Upper lobe of left lung (tissue), 6 donors: ENCODE results near the gene NCOA1. TPM values are rescaled to one million over a fixed set of nuclear protein-coding genes. Genes with fewer than 3 reads are reported as not detected.

Source experiments
- ATAC-seq, 2 donors: fragments of 200-7000 bp; cut with Tn5 transposase; one replicate each; pipeline ENCODE4 v1.9.1; 2022; ENCODE audit warnings: mild to moderate bottlenecking in 2 of 2, moderate library complexity in 2 of 2; ENCODE audit not compliant: low FRiP score in 2 of 2
- DNase-seq, 2 donors: peaks; one replicate each; pipeline ENCODE4 v3.0.0-alpha.2; 2019 to 2020
- H3K27ac ChIP-seq, 4 donors: fragments of 200-600 bp; sonication (generic); one replicate each; pipeline ENCODE4 v1.5.1; 2016 to 2019
- H3K27me3 ChIP-seq, 4 donors: fragments of 200-600 bp; sonication (generic); one replicate each; pipeline ENCODE4 v1.5.1; 2017 to 2019
- H3K36me3 ChIP-seq, 4 donors: fragments of 200-600 bp; sonication (generic); one replicate each; pipeline ENCODE4 v1.5.1; 2016 to 2019
- H3K4me1 ChIP-seq, 4 donors: fragments of 200-600 bp; sonication (generic); one replicate each; pipeline ENCODE4 v1.5.1; 2018 to 2019
- H3K4me3 ChIP-seq, 4 donors: fragments of 200-600 bp; sonication (generic); one replicate each; pipeline ENCODE4 v1.5.1; 2017 to 2019; ENCODE audit warnings: mild to moderate bottlenecking in 2 of 4, moderate library complexity in 1 of 4
- H3K9me3 ChIP-seq, 4 donors: fragments of 200-600 bp; sonication (generic); one replicate each; pipeline ENCODE4 v1.5.1; 2018 to 2019
- EP300 ChIP-seq, 4 donors: sonication (generic); formaldehyde crosslinking; IDR thresholded peaks; one replicate each; pipeline ENCODE4 v1.5.1; 2017; ENCODE audit warnings: antibody characterized with exemption in 4 of 4, control low read depth in 2 of 4
- POLR2A ChIP-seq, 4 donors: fragments of 450-650 bp; IDR thresholded peaks; one replicate each; pipeline ENCODE4 v1.5.1; 2016 to 2017; ENCODE audit warnings: antibody characterized with exemption in 4 of 4, mild to moderate bottlenecking in 2 of 4
- POLR2AphosphoS5 ChIP-seq, 2 donors: sonication (generic); formaldehyde crosslinking; IDR thresholded peaks; one replicate each; pipeline ENCODE4 v1.5.1; 2017; ENCODE audit warnings: antibody characterized with exemption in 2 of 2
- WGBS, 2 donors: methylation state at CpG; one replicate each; pipeline ENCODE4 v1.1.5; 2017 to 2018; 5-methylcytosine and 5-hydroxymethylcytosine counted together
- total RNA-seq, 6 donors: library from RNA; depleted of rRNA in 4 of 6; stranded (reverse); fragments of >200 nt in 4 of 6; gene quantifications; one replicate each; pipeline versions ENCODE4 v1.1.0 to v1.2.1, GENCODE V29; 2016 to 2021
- TF ChIP-seq, protein P1 (sequence below), 6 experiments: fragments of 450-650 bp in 4 of 6; fragments of 200-600 bp in 2 of 6; sonication (generic) in 2 of 6; IDR thresholded peaks; one replicate each; pipeline ENCODE4 v1.5.1; 2016 to 2019; ENCODE audit warnings: antibody characterized with exemption in 6 of 6
- donor health status: DM: no; HTN: no; CAD: no; lungs with moderate emphysema.
- donor health status: DM: no; HTN: yes; CAD: no; lungs with severe emphysema.

Gene NCOA1
- 10 to 100 TPM; 38.3 to 68.1 (median 42.5) TPM for total RNA-seq

DNA sequence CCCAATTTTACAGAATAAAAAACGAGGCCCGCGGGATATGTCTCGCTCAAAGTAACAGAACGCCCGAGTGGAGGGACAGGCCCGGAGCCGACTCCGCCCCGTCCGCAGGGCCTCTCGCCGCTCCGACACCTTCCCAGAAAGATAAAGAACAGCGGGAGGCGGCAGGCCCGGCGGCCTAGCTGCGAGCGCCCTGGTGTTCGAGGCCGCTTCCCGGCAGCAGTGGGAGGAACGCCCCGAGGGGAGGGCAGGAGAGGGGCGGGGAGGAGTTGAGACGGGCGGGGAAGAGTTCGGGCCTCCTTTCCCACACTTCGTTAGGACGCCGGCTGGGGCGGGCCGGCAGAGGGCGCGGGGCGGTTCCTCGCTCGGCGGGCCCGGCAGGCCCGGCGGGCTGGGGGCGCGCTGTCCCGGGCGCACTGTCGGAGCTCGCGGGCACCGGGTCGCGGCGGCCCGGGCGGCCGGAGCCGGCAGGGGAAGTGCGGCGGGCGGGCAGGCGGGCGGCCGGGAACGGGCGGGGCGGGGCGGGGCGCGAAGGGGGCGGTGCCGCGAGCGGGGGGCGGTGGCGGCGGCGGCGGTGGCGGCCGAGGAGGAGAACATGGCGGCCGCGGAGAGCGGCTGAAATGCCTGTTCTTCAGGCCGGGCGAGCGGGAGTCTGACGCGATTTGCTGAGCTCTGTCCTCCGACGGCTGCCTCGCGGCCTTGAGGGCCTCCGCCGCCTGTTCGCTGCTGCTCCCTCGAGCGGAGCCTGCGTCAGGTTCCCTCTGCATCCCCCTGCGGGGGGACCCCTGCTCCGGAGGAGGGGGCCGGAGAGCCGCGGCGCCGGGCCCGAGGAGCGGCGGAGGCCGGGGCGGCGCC is at the start of gene NCOA1:
Gene NCOA1 (plus strand): TSS at position 565 of the 852 bp plus-strand sequence. CDS start 167,424 bp downstream, outside the sequence.
- peaks cover 25 to 44% (median 31%) of the 10 kb centered on the region in 4 donors for H3K4me1 ChIP-seq
- ATAC-seq, result peak; percentile 94 to 95
- WGBS, 2 donors, result 0% methylated on average over 28 to 58 of the region's 113 CpGs
- H3K36me3 ChIP-seq, result no peaks in the 10 kb centered on the region
- H3K27ac ChIP-seq, result peak within 1 kb of the TSS; percentile 89 to 97 (median 94)
- TF ChIP-seq POLR2AphosphoS5 (IDR thresholded peaks at IDR 0.05), result peak; percentile 79 to 82
- TF ChIP-seq EP300 (IDR thresholded peaks at IDR 0.05), result no peak
- TF ChIP-seq, protein P1, sequence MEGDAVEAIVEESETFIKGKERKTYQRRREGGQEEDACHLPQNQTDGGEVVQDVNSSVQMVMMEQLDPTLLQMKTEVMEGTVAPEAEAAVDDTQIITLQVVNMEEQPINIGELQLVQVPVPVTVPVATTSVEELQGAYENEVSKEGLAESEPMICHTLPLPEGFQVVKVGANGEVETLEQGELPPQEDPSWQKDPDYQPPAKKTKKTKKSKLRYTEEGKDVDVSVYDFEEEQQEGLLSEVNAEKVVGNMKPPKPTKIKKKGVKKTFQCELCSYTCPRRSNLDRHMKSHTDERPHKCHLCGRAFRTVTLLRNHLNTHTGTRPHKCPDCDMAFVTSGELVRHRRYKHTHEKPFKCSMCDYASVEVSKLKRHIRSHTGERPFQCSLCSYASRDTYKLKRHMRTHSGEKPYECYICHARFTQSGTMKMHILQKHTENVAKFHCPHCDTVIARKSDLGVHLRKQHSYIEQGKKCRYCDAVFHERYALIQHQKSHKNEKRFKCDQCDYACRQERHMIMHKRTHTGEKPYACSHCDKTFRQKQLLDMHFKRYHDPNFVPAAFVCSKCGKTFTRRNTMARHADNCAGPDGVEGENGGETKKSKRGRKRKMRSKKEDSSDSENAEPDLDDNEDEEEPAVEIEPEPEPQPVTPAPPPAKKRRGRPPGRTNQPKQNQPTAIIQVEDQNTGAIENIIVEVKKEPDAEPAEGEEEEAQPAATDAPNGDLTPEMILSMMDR (IDR thresholded peaks at IDR 0.05), result peak in 4 of 6 experiments; percentile 14 to 45 (median 38)
- TF ChIP-seq POLR2A (IDR thresholded peaks at IDR 0.05), result peak in 3 of 4 donors; percentile 20 to 57 (median 45)
- H3K4me3 ChIP-seq, result peak within 1 kb of the TSS; percentile 73 to 94 (median 87)
- no peaks in the 10 kb centered on the region for H3K27me3 ChIP-seq
- H3K9me3 ChIP-seq, result no peaks in the 10 kb centered on the region
- DNase-seq, result peak; percentile 90 to 96

- TF ChIP-seq POLR2A (IDR thresholded peaks at IDR 0.05), result no peak
- no peak for TF ChIP-seq POLR2AphosphoS5 (IDR thresholded peaks at IDR 0.05)
- TF ChIP-seq, protein P1 (IDR thresholded peaks at IDR 0.05), result no peak
- TF ChIP-seq EP300 (IDR thresholded peaks at IDR 0.05), result no peak
- Histone ChIP-seq H3K27me3 (no peaks in the 10 kb centered on the region), H3K4me3 (no peak overlapping the region), H3K36me3 (no peaks in the 10 kb centered on the region), H3K27ac (peak overlapping the region in 1 of 4 donors; percentile 60), H3K9me3 (peaks cover 0 to 10% (median 2%) of the 10 kb centered on the region in 4 donors), H3K4me1 (peaks cover 0 to 11% (median 0%) of the 10 kb centered on the region in 4 donors)
- DNase-seq, result no peak
- ATAC-seq, result peak in 1 of 2 donors; percentile 46
- 78 to 84% methylated on average over 1 of the region's 1 CpG for WGBS, 2 donors
Observed at GRCh38 chr2:24448797-24449196, 42.3 kb upstream of the NCOA1 start.

- TF ChIP-seq POLR2AphosphoS5 (IDR thresholded peaks at IDR 0.05) (no peak), POLR2A (IDR thresholded peaks at IDR 0.05) (no peak), EP300 (IDR thresholded peaks at IDR 0.05) (no peak)
- TF ChIP-seq, protein P1 (IDR thresholded peaks at IDR 0.05), result no peak
- 88 to 89% methylated on average over 1 of the region's 1 CpG for WGBS, 2 donors
- no peak overlapping the region for H3K4me3 ChIP-seq
Observed at GRCh38 chr2:24449344-24449743, 41.7 kb upstream of the NCOA1 start.

DNA sequence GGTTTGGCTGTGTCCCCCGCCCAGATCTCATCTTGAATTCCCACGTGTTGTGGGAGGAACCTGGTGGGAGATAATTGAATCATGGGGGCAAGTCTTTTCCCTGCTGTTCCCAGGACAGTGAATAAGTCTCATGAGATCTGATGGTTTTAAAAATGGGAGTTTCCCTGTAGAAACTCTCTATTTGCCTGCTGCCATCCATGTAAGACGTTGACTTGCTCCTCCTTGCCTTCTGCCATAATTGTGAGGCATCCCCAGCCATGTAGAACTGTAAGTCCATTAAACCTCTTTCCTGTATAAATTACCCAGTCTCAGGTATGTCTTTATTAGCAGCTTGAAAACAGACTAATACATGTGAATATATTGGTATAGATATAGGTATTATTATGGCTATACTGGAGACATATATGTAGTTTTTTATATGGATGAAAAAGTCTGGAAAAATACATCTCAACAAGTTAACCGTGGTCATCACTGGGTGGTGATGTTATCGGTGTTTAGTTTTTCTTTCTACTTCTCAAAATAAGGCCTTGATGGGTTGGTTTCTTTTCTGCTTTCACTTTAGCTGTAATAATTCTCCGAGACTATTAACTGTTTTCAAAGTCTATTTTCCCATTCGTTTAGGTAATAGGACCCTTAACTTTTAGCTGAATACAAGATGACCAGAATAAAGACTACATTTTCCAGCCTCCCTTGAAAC is 39.1 kb upstream of the NCOA1 start:
- TF ChIP-seq, protein P1 (IDR thresholded peaks at IDR 0.05), result no peak
- TF ChIP-seq POLR2A (IDR thresholded peaks at IDR 0.05), result no peak
- no peak for TF ChIP-seq EP300 (IDR thresholded peaks at IDR 0.05)
- TF ChIP-seq POLR2AphosphoS5 (IDR thresholded peaks at IDR 0.05), result no peak
- peaks cover 0 to 14% (median 0%) of the 10 kb centered on the region in 4 donors for H3K4me1 ChIP-seq
- no peak for ATAC-seq
- no peak overlapping the region for H3K4me3 ChIP-seq
- 77 to 83% methylated on average over 7 of the region's 7 CpGs for WGBS, 2 donors
- H3K9me3 ChIP-seq, result peaks cover 0 to 10% (median 2%) of the 10 kb centered on the region in 4 donors
- H3K27me3 ChIP-seq, result no peaks in the 10 kb centered on the region
- H3K36me3 ChIP-seq, result no peaks in the 10 kb centered on the region
- no peak overlapping the region for H3K27ac ChIP-seq
- DNase-seq, result no peak

More at GRCh38 chr2:24449344-24449743, 41.7 kb upstream of the NCOA1 start:
- Histone ChIP-seq H3K36me3 (no peaks in the 10 kb centered on the region), H3K27ac (no peak overlapping the region), H3K4me1 (peaks cover 0 to 14% (median 0%) of the 10 kb centered on the region in 4 donors), H3K27me3 (no peaks in the 10 kb centered on the region), H3K9me3 (peaks cover 0 to 10% (median 2%) of the 10 kb centered on the region in 4 donors)
- DNase-seq (no peak), ATAC-seq (no peak)
